ENCODE measurements around the gene FAM131A.

Gene FAM131A

GRCh38 chr3:184341925-184342324 is 4.5 kb downstream of the FAM131A start:
- no peak for DNase-seq (ENCODE audit: low read depth)

DNA sequence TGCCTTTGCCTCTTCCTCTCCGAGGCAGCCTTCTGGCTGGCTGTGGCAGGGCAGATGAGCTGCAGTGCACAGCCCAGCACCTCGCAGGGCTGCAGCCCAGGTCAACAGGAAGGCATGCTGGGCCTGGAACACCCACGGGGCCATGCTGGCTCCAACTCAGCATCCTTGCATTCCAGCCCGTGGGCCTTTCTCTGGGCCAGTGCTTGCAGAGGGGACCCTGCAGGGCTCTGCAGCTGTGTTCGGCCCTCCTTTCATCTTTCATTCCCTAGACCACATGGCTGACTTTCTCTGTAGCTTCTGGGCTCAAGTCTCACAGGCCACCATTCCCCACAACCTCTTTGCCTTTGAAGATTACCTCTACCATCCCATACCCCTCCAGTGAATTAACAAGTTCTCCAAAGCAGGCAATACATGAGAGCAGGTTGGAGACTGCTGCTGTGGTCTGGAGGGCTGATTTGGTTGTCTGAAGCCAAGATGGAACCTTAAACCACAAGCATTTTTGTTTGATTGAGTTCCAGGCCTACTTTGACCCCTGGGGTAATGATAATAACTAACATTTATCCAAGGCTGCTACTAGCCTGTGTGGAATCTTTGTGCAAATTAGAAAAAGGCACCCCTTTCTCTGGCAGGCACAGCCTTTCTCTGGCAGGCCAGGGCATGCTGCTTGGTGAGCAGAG is 5.9 kb downstream of the FAM131A start:
- no peak for DNase-seq (ENCODE audit: low read depth)

DNA sequence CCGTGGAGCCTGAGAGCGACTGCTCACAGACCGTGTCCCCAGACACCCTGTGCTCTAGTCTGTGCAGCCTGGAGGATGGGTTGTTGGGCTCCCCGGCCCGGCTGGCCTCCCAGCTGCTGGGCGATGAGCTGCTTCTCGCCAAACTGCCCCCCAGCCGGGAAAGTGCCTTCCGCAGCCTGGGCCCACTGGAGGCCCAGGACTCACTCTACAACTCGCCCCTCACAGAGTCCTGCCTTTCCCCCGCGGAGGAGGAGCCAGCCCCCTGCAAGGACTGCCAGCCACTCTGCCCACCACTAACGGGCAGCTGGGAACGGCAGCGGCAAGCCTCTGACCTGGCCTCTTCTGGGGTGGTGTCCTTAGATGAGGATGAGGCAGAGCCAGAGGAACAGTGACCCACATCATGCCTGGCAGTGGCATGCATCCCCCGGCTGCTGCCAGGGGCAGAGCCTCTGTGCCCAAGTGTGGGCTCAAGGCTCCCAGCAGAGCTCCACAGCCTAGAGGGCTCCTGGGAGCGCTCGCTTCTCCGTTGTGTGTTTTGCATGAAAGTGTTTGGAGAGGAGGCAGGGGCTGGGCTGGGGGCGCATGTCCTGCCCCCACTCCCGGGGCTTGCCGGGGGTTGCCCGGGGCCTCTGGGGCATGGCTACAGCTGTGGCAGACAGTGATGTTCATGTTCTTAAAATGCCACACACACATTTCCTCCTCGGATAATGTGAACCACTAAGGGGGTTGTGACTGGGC is 7.3 kb downstream of the FAM131A start:
- DNase-seq (ENCODE audit: low read depth), result no peak

GRCh38 chr3:184345317-184346144 is 8.1 kb downstream of the FAM131A start:
- DNase-seq (ENCODE audit: low read depth), result no peak

GRCh38 chr3:184346480-184347190 is 9.2 kb downstream of the FAM131A start:
- DNase-seq (ENCODE audit: low read depth), result no peak

GRCh38 chr3:184347321-184348056 is 10.1 kb downstream of the FAM131A start:
- no peak for DNase-seq (ENCODE audit: low read depth)

GRCh38 chr3:184348057-184348382 is 10.6 kb downstream of the FAM131A start:
- DNase-seq (ENCODE audit: low read depth), result no peak

DNA sequence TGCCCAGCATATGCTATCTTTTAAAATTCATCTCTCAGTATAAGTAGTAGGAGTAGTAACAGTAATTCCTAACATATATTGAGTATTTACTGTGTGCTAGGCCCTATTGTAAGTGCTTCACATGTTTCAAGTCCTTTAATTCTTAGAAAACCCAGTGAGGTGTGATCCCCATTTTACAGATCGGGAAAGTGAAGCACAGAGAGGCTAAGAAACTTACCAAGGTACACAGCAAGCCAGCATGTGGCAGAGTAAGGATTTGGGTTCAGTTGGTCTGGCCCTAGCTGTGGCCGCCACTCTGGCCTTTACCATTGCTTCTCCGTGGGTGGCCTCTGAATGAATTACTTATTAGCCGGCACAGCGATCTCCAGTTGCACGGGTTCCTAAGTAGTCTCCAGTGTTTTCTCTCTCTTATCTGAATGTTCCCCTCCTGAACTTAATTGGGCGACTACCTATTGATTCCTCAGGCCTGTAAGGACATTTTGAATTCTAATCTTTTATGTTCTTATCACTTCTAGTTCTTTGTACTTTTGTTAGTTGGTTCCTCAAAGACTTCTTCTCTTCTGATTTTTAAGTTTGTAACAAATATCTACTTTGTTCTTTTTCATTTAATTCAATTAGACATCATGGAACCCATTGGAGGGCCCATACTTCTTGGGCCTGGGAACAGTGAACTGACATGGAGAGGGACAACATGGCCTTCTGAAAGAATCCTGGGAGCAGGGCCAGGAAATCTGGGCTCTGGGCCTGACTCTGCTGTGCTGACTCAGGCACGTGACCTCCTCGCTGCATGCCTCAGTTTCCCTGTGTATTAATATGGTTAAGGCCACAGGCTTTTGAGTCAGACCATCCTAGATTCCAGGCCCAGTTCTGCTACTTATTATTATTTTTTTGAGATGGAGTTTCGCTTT is 12.4 kb downstream of the FAM131A start:
- DNase-seq (ENCODE audit: low read depth), result no peak

DNA sequence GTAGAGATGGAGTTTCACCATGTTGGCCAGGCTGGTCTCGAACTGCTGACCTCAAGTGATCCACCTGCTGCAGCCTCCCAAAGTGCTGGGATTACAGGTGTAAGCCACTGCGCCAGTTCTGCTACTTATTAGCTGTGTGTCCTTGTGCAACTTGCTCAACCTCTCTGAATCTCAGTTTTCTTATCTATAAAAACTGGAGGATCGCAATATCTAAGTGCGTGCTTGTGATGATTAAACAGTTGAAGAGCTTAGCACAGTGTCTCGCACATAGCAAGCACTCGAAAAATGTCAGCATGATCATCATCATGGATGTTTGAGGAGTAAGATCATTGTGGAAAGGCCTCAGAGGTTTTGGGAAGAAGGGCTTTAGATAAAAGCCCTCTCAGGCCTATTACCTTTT is 13.2 kb downstream of the FAM131A start:
- no peak for DNase-seq (ENCODE audit: low read depth)

- no peak for DNase-seq (ENCODE audit: low read depth)
Observed at GRCh38 chr3:184351511-184352148, 14.2 kb downstream of the FAM131A start.

GRCh38 chr3:184352149-184352785 is 14.9 kb downstream of the FAM131A start:
- no peak for DNase-seq (ENCODE audit: low read depth)

DNA sequence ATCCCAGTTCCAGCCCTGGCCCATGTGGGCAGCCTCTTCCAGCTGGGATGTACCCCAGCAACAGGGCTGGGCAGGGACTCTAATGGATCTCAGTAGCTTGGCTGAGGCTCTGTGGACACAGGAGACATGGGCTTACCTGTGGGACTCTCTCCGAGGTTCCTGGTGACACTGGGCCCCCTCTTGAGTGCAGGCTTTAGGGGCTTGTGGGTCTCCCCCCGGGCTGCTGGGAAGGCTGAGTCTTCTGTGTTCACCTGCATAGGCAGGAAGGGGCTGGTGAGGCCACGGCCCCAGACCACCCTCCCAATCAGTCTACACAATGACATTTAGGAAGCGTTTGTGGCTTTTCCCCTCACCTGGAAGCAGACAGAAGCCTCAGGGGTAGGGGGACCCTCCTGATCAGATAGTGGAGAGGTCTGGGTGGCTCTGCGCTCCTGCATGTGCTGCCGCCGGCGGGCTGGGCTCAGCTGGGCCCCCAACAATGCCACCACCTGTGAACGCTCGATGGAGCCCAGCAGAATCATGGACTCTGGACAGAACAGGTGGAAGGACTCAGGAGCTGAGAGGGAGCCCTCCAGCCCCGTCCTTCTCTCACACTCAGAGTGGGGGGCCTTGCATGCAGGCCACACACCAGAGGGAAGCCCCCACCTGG is 15.6 kb downstream of the FAM131A start:
- DNase-seq (ENCODE audit: low read depth), result no peak

DNA sequence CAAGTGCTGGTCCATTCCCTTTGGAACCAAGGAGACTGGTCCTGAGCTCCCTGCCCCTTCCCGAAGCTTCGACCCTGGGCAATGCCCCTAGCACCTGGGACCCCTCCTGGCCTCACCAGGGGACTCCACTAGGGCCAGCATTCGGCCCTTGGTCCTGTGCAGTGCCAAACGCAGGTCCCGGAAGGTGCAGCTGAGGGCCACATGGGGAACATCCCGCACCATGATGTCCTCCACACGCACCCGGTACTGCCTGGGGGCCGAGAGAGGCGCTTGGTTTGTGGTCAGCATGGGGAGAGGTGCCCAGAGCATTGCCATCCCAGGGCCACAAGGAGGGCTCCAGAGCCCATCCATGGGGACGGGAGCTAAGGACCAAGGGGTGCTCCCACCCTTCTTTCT is 16.1 kb downstream of the FAM131A start:
- DNase-seq (ENCODE audit: low read depth), result no peak

GRCh38 chr3:184354121-184354728 is 16.8 kb downstream of the FAM131A start:
- no peak for DNase-seq (ENCODE audit: low read depth)

- DNase-seq (ENCODE audit: low read depth), result no peak
Observed at GRCh38 chr3:184354754-184355153, 17.4 kb downstream of the FAM131A start.

- no peak for DNase-seq (ENCODE audit: low read depth)
Observed at GRCh38 chr3:184355261-184356040, 18.1 kb downstream of the FAM131A start.

DNA sequence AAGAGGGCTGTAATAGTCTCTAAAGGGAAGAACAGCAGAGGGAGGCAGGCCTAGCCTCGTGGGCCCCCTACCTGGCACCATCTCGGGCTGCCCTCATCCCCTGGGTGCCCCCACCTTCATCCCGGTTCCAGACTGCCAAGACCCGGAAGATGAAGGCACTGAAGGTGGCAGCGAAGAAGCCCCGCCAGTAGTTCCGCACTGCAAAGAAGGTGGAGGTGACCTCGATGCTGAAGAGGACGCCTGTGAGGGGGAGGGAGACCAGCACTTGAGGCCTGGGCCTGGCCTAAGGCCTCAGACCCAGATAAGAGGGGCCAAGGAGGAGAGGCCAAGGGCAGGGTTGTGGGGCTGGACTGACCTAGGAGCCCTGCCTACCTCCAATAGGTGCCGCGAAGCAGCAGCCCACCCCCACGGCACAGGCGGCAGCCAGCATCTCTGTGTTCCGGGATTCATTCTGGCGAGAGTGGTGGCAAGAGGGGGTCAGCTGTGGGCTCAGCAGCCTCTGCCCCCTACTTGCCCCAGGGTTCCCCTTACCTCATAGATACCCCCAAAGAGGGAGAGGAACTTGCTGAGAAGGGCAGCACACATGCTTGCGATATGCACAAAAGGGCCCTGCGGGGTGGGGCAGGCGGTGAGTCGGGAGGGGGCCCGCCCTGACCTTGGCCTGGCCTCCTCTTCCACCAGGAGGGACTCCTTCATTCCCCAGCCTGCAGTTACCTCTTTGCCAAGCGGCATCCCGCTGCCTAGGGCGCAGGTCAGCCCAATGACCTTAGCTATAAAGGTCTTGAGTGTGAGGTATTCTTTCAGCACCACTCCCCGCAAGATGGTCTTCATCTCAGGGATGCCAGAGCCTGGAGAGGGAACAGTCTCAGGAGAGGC is 20.1 kb downstream of the FAM131A start:
- DNase-seq (ENCODE audit: low read depth), result no peak

All from GM04503 (cell line).